Measurements from ENCODE around the gene GEN1. TPM values are rescaled to one million over a fixed set of nuclear protein-coding genes. Genes with fewer than 3 reads are reported as not detected.

Gene GEN1
- total RNA-seq, 2 experiments from 2014 or later: 21.9 to 25.4 TPM

DNA sequence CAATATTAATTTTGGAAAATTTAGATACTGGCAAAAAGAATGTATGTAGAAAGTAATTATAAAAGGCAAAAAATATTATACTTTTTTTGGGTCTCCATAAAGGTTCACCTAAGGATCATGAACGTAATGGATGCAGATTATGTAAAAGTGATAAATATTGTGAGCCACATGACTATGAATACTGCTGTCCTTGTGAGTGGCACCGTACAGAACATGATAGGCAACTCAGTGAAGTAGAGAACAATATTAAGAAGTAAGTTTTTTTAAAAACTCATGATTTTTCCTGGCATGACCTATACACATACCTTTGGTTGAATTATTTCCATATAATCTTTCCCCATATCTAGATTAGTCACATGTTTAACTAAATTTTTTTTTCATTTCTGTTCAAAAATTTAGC, 18.6 kb downstream of the GEN1 start:
- ChIA-PET CTCF (no interaction called here), POLR2A (no interaction called here)
- no peak overlapping the region for H3K27ac Mint-ChIP-seq
- H3K36me3 Mint-ChIP-seq (ENCODE audit: low read depth): peaks cover 25% of the 10 kb centered on the region
- H3K4me3 Mint-ChIP-seq: no peak overlapping the region
- ATAC-seq (no peak), DNase-seq (no peak)
- no peaks in the 10 kb centered on the region for H3K4me1 Mint-ChIP-seq
- no peaks in the 10 kb centered on the region for H3K27me3 Mint-ChIP-seq
- intact Hi-C loops (cut with DNase I, micrococcal nuclease): no loop called here
- no peaks in the 10 kb centered on the region for H3K9me3 Mint-ChIP-seq (ENCODE audit: low read depth)

DNA sequence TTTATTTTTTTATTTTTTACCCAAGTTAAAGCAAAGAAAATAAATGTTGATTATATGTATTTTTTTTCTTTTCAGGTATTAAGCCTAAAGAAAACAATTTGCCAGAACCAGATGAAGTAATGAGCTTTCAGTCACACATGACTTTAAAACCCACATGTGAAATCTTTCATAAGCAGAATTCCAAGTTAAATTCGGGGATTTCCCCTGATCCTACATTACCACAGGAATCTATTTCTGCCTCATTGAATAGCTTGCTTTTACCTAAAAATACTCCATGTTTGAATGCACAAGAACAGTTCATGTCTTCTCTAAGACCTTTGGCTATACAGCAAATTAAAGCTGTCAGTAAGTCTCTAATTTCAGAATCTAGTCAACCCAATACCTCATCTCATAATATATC, 26.6 kb downstream of the GEN1 start:
- Mint-ChIP-seq H3K27me3 (no peaks in the 10 kb centered on the region), H3K27ac (no peak overlapping the region), H3K36me3 (ENCODE audit: low read depth) (peaks cover 30% of the 10 kb centered on the region), H3K9me3 (ENCODE audit: low read depth) (no peaks in the 10 kb centered on the region), H3K4me1 (no peaks in the 10 kb centered on the region), H3K4me3 (no peak overlapping the region)
- DNase-seq (no peak), ATAC-seq (no peak)
- ChIA-PET CTCF (no interaction called here), POLR2A (interaction anchor here (0.5 kb wide), 1 partner anchor 30 kb away, joined by 3 read pairs; no protein-coding TSS in a partner anchor)
- intact Hi-C loops (cut with DNase I, micrococcal nuclease): no loop called here

DNA sequence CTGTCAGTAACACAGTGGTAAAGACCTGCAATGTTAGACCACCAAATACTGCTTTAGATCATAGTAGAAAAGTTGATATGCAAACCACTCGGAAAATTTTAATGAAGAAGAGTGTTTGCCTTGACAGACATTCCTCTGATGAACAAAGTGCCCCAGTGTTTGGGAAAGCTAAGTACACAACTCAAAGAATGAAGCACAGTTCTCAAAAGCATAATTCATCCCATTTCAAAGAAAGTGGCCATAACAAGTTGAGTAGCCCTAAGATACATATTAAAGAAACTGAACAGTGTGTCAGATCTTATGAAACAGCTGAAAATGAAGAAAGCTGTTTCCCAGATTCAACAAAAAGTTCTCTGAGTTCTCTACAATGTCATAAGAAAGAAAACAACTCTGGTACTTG, 27.5 kb downstream of the GEN1 start:
- Mint-ChIP-seq H3K27ac (no peak overlapping the region), H3K36me3 (ENCODE audit: low read depth) (peaks cover 26% of the 10 kb centered on the region), H3K27me3 (no peaks in the 10 kb centered on the region), H3K4me3 (no peak overlapping the region), H3K9me3 (ENCODE audit: low read depth) (no peaks in the 10 kb centered on the region), H3K4me1 (no peaks in the 10 kb centered on the region)
- ChIA-PET CTCF (interaction anchor here (0.5 to 1.0 kb wide), 2 partner anchors 11 to 104 kb away, joined by 3 read pairs; no protein-coding TSS in a partner anchor), POLR2A (no interaction called here)
- no peak for DNase-seq
- intact Hi-C loops (cut with DNase I, micrococcal nuclease): no loop called here
- no peak for ATAC-seq

DNA sequence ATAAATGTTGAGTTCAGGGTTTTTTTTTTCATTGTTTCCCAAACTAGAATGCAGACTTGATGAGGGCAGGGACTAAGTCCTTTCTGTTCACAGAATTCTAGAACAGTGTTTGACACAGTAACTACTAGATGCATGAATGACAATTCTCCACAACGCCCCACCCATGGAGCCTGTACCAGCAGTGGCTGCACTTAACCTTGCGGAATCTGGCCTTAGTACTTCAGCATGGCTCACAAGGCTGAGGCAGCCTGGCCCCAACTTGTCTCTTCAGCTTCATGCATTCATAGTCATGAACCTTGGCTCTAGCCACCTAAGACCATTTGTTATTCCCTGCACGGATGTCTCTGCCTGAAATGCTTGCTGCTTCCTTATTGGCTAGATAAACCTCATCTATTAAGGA, 32.8 kb downstream of the GEN1 start:
- CTCF ChIA-PET: no interaction called here
- no peak for DNase-seq

DNA sequence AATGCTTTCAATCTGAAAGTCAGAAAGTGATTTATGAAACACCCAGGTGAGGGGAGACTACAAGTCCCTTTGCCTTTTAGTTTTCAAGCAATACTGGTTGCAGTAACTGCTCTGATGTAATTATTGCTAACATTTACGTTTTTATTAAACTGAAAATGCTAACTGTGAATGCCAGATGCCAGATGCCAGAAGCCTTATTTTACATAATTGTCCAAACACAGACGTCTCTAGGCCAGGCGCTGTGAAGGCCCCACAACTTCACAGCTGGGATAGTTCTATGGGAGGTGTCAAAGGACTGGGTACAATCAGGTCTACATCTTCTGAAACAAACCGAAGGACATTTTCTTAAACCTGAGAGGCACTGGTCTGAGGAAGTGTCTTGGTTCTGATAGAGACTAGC, 34.8 kb downstream of the GEN1 start:
- DNase-seq (no peak), ATAC-seq (no peak)
- peaks cover 22% of the 10 kb centered on the region for H3K27me3 Mint-ChIP-seq
- no peak overlapping the region for H3K27ac Mint-ChIP-seq
- no peaks in the 10 kb centered on the region for H3K9me3 Mint-ChIP-seq (ENCODE audit: low read depth)
- intact Hi-C loops (cut with DNase I, micrococcal nuclease): no loop called here
- no peaks in the 10 kb centered on the region for H3K36me3 Mint-ChIP-seq (ENCODE audit: low read depth)
- ChIA-PET POLR2A (no interaction called here), CTCF (no interaction called here)
- peaks cover 3% of the 10 kb centered on the region for H3K4me1 Mint-ChIP-seq
- H3K4me3 Mint-ChIP-seq: no peak overlapping the region

More for the DNA sequence above, 32.8 kb downstream of the GEN1 start:
- no peak for ATAC-seq
- Mint-ChIP-seq H3K27ac (no peak overlapping the region), H3K36me3 (ENCODE audit: low read depth) (peaks cover 7% of the 10 kb centered on the region), H3K4me3 (no peak overlapping the region), H3K4me1 (no peaks in the 10 kb centered on the region), H3K27me3 (peaks cover 15% of the 10 kb centered on the region), H3K9me3 (ENCODE audit: low read depth) (no peaks in the 10 kb centered on the region)
- POLR2A ChIA-PET: no interaction called here
- intact Hi-C loops (cut with DNase I, micrococcal nuclease): no loop called here

- Mint-ChIP-seq H3K4me1 (peaks cover 3% of the 10 kb centered on the region), H3K9me3 (ENCODE audit: low read depth) (no peaks in the 10 kb centered on the region), H3K27ac (no peak overlapping the region), H3K4me3 (no peak overlapping the region), H3K36me3 (ENCODE audit: low read depth) (no peaks in the 10 kb centered on the region), H3K27me3 (peaks cover 27% of the 10 kb centered on the region)
- ChIA-PET CTCF (interaction anchor here (0.7 kb wide), 1 partner anchor 30 kb away, joined by 3 read pairs; no protein-coding TSS in a partner anchor), POLR2A (no interaction called here)
- DNase-seq: no peak
- peak; percentile 78 for ATAC-seq
- intact Hi-C loops (cut with DNase I, micrococcal nuclease): no loop called here
Measured at GRCh38 chr2:17790536-17790935, 36.6 kb downstream of the GEN1 start.

- CTCF ChIA-PET: interaction anchor here (0.7 kb wide), 1 partner anchor 29 kb away, joined by 3 read pairs; no protein-coding TSS in a partner anchor
- intact Hi-C loops (cut with DNase I, micrococcal nuclease): no loop called here
- H3K27me3 Mint-ChIP-seq: peaks cover 28% of the 10 kb centered on the region
- no peaks in the 10 kb centered on the region for H3K9me3 Mint-ChIP-seq (ENCODE audit: low read depth)
- H3K36me3 Mint-ChIP-seq (ENCODE audit: low read depth): no peaks in the 10 kb centered on the region
- POLR2A ChIA-PET: no interaction called here
- peaks cover 3% of the 10 kb centered on the region for H3K4me1 Mint-ChIP-seq
- ATAC-seq (no peak), DNase-seq (no peak)
- H3K4me3 Mint-ChIP-seq: no peak overlapping the region
- no peak overlapping the region for H3K27ac Mint-ChIP-seq
Measured at GRCh38 chr2:17791121-17791816, 37.3 kb downstream of the GEN1 start.

- ATAC-seq: no peak
- Mint-ChIP-seq H3K27ac (no peak overlapping the region), H3K4me3 (no peak overlapping the region), H3K4me1 (peaks cover 3% of the 10 kb centered on the region), H3K27me3 (peaks cover 33% of the 10 kb centered on the region), H3K36me3 (ENCODE audit: low read depth) (no peaks in the 10 kb centered on the region), H3K9me3 (ENCODE audit: low read depth) (no peaks in the 10 kb centered on the region)
- DNase-seq: no peak
- ChIA-PET CTCF (no interaction called here), POLR2A (no interaction called here)
- intact Hi-C loops (cut with DNase I, micrococcal nuclease): no loop called here
Measured at GRCh38 chr2:17791817-17792130, 37.8 kb downstream of the GEN1 start.

DNA sequence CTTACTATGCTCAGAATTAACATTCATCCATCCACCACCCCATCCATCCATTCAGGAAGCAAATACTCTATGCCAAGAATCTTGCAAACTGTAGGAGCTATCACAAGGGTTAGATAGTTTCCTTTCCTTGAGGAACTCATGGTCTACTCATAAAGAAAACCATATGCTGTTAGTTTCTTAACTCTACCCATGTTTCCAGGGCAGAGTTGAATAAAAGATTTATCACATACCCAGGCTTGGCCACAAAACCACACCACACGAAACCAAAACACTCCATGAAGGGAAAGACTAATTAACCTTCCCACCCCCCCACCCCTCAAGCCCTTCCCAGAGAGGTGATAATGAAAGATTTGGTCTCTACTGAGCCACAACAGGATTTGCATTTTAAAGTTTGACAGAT, 38.6 kb downstream of the GEN1 start:
- Mint-ChIP-seq H3K4me1 (peaks cover 3% of the 10 kb centered on the region), H3K27ac (no peak overlapping the region), H3K36me3 (ENCODE audit: low read depth) (no peaks in the 10 kb centered on the region), H3K9me3 (ENCODE audit: low read depth) (no peaks in the 10 kb centered on the region), H3K4me3 (no peak overlapping the region), H3K27me3 (peaks cover 33% of the 10 kb centered on the region)
- ChIA-PET POLR2A (no interaction called here), CTCF (no interaction called here)
- intact Hi-C loops (cut with DNase I, micrococcal nuclease): no loop called here
- ATAC-seq (peak; percentile 33), DNase-seq (peak; percentile 30)

DNA sequence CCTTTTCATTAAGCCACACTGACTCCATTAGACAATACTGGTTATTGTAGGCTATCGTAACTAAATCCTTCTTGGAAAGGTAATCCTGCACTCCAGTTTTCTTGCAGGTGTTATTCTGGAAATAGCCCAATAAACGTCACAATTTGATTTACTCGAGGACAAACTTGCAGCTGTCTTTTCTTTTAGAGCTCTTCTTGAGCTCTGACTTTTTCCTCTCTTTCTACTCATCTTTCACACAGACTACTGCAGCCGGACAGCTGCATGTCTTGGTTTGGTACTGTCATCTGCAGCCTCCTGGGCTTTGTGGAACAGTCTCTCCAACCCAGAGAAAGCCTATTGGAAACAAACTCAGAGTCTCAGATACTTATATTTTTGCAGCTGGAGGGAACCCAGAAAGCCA, 39.4 kb downstream of the GEN1 start:
- ATAC-seq (no peak), DNase-seq (no peak)
- ChIA-PET CTCF (no interaction called here), POLR2A (no interaction called here)
- Mint-ChIP-seq H3K27me3 (peaks cover 36% of the 10 kb centered on the region), H3K4me3 (no peak overlapping the region), H3K9me3 (ENCODE audit: low read depth) (no peaks in the 10 kb centered on the region), H3K36me3 (ENCODE audit: low read depth) (no peaks in the 10 kb centered on the region), H3K27ac (no peak overlapping the region), H3K4me1 (peaks cover 3% of the 10 kb centered on the region)
- intact Hi-C loops (cut with DNase I, micrococcal nuclease): no loop called here

GRCh38 chr2:17793803-17794354, 39.9 kb downstream of the GEN1 start:
- H3K4me3 Mint-ChIP-seq: no peak overlapping the region
- no peak overlapping the region for H3K27ac Mint-ChIP-seq
- H3K9me3 Mint-ChIP-seq (ENCODE audit: low read depth): no peaks in the 10 kb centered on the region
- ChIA-PET CTCF (no interaction called here), POLR2A (no interaction called here)
- peaks cover 3% of the 10 kb centered on the region for H3K4me1 Mint-ChIP-seq
- DNase-seq (no peak), ATAC-seq (no peak)
- peaks cover 36% of the 10 kb centered on the region for H3K27me3 Mint-ChIP-seq
- intact Hi-C loops (cut with DNase I, micrococcal nuclease): no loop called here
- no peaks in the 10 kb centered on the region for H3K36me3 Mint-ChIP-seq (ENCODE audit: low read depth)

GRCh38 chr2:17795309-17795708, 41.4 kb downstream of the GEN1 start:
- Mint-ChIP-seq H3K9me3 (ENCODE audit: low read depth) (no peaks in the 10 kb centered on the region), H3K36me3 (ENCODE audit: low read depth) (no peaks in the 10 kb centered on the region), H3K4me3 (no peak overlapping the region), H3K4me1 (peaks cover 3% of the 10 kb centered on the region), H3K27me3 (peaks cover 33% of the 10 kb centered on the region), H3K27ac (no peak overlapping the region)
- no peak for DNase-seq
- CTCF ChIA-PET: no interaction called here
- ATAC-seq: no peak
- POLR2A ChIA-PET: no interaction called here
- intact Hi-C loops (cut with DNase I, micrococcal nuclease): no loop called here

Measured in activated CD4-positive, alpha-beta T cell treated with anti-CD3 and anti-CD28 coated beads for 36 hours (primary cell).